ENCODE results near the gene KDM1B.

DNA sequence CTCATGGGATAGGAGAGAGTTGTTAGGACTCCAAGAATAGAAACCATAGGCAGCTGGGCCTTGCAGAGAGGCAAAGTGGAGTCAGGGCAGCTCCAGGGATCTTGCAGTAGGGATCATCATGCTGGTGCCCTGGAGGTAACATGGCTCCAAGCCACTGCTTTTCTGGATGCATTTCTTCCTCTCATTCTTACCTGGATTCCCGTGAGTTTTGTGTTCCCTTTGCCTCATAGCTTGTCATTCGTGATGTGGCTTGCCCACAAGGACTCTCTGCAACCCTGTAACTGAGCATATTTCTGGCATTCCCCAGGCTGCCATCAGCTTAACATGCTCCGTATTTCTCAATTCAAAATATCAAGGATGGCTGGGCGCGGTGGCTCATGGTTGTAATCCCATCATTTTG is 38.1 kb upstream of the KDM1B start:
- TF ChIP-seq POLR2A (IDR thresholded peaks at IDR 0.05) (no peak), EP300 (IDR thresholded peaks at IDR 0.05) (no peak), POLR2AphosphoS5 (IDR thresholded peaks at IDR 0.05) (no peak)
- TF ChIP-seq, protein P1, sequence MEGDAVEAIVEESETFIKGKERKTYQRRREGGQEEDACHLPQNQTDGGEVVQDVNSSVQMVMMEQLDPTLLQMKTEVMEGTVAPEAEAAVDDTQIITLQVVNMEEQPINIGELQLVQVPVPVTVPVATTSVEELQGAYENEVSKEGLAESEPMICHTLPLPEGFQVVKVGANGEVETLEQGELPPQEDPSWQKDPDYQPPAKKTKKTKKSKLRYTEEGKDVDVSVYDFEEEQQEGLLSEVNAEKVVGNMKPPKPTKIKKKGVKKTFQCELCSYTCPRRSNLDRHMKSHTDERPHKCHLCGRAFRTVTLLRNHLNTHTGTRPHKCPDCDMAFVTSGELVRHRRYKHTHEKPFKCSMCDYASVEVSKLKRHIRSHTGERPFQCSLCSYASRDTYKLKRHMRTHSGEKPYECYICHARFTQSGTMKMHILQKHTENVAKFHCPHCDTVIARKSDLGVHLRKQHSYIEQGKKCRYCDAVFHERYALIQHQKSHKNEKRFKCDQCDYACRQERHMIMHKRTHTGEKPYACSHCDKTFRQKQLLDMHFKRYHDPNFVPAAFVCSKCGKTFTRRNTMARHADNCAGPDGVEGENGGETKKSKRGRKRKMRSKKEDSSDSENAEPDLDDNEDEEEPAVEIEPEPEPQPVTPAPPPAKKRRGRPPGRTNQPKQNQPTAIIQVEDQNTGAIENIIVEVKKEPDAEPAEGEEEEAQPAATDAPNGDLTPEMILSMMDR (IDR thresholded peaks at IDR 0.05): no peak

Measured in gastroesophageal sphincter (tissue), 3 donors.